Heart left ventricle (tissue), 16 donors: ENCODE data around the gene RNF4. TPM values are rescaled to one million over a fixed set of nuclear protein-coding genes. Genes with fewer than 3 reads are reported as not detected.

Experiments used
- ATAC-seq, 4 donors: fragments of 200-7000 bp; cut with Tn5 transposase; one replicate each; pipeline ENCODE4 v1.9.1; 2020 to 2022; ENCODE audit warnings: moderate library complexity in 4 of 4, mild to moderate bottlenecking in 3 of 4, moderate number of reproducible peaks in 1 of 4
- DNase-seq, 5 donors: peaks; one replicate each; pipeline ENCODE4 v3.0.0-alpha.2; 2020
- H3K27ac ChIP-seq, 12 donors: fragments of 200-600 bp; sonication (generic) in 4 of 12; one replicate each; pipeline versions ENCODE4 v1.5.0 to v1.8.0; 2016 to 2022; ENCODE audit warnings: mild to moderate bottlenecking in 2 of 12
- H3K27me3 ChIP-seq, 9 donors: fragments of 200-600 bp; sonication (generic) in 2 of 9; one replicate each; pipeline versions ENCODE4 v1.5.1 to v1.8.0; 2016 to 2022; ENCODE audit warnings: mild to moderate bottlenecking in 3 of 9
- H3K36me3 ChIP-seq, 9 donors: fragments of 200-600 bp; sonication (generic) in 2 of 9; one replicate each; pipeline versions ENCODE4 v1.5.0 to v1.8.0; 2018 to 2022; ENCODE audit warnings: mild to moderate bottlenecking in 2 of 9
- H3K4me1 ChIP-seq, 12 donors: fragments of 200-600 bp; sonication (generic) in 4 of 12; one replicate each; pipeline versions ENCODE4 v1.5.0 to v1.8.0; 2016 to 2022; ENCODE audit warnings: mild to moderate bottlenecking in 3 of 12
- H3K4me3 ChIP-seq, 12 donors: fragments of 200-600 bp; sonication (generic) in 4 of 12; one replicate each; pipeline versions ENCODE4 v1.5.0 to v1.8.0; 2017 to 2022; ENCODE audit warnings: mild to moderate bottlenecking in 9 of 12, moderate library complexity in 4 of 12
- H3K9me3 ChIP-seq, 12 donors: fragments of 200-600 bp; sonication (generic) in 4 of 12; one replicate each; pipeline versions ENCODE4 v1.5.0 to v1.8.0; 2016 to 2022; ENCODE audit warnings: mild to moderate bottlenecking in 1 of 12
- POLR2A ChIP-seq, 2 donors: fragments of 450-650 bp; IDR thresholded peaks; one replicate each; pipeline ENCODE4 v1.6.1; 2017; ENCODE audit warnings: antibody characterized with exemption in 2 of 2, mild to moderate bottlenecking in 2 of 2, moderate library complexity in 2 of 2
- WGBS, 4 donors: extraction: QIAGEN DNeasy Blood & Tissue Kit in 2 of 4; methylation state at CpG; one replicate each; pipeline versions ENCODE4 v1.1.5 to v1.1.7; 2013 to 2018; 5-methylcytosine and 5-hydroxymethylcytosine counted together
- intact Hi-C, 10 donors: fragments of 100-400 bp; cut with DNase I; formaldehyde crosslinking; loops; one replicate each; pipeline versions ENCODE4 v1.11.1 to v1.14.2; 2022
- polyA plus RNA-seq, 2 donors: library from polyadenylated mRNA; stranded (reverse); fragments of 200-250 nt; gene quantifications; one replicate each; pipeline ENCODE4 v1.2.3, GENCODE V29; 2013
- total RNA-seq, 9 donors: library from RNA; depleted of rRNA in 2 of 9; stranded (reverse); fragments of >200 nt in 2 of 9; fragmentation: NEBNext Ultra II Directional in 3 of 9; extraction: Animal tissue kit (Norgen Biotek cat#: 25700) in 3 of 9; gene quantifications; one replicate each; pipeline versions ENCODE4 v1.1.0 to v1.2.4, GENCODE V29; 2016 to 2023
- TF ChIP-seq, protein P1 (sequence below), 12 donors: fragments of 200-600 bp; sonication (generic) in 4 of 12; IDR thresholded peaks; one replicate each; pipeline versions ENCODE4 v1.5.0 to v1.8.0; 2018 to 2022; ENCODE audit warnings: antibody characterized with exemption in 12 of 12, mild to moderate bottlenecking in 5 of 12
- donor health status: ischemic (EF 13 %, LVEDD 7.1; RV severe dilation, severe dysfunction).
- donor health status: healthy with polysubstance abuse.
- donor health status: DM: no; HTN: yes; CAD: no.
- donor health status: DM: no; HTN: no; CAD: no.
- donor health status: ischemic (EF 25% LVEDD 6.9; RV normal size, moderate dysfunction).
- donor health status: ischemic (EF 25% LVEDD 5.7; RV mildly dilated, moderate dysfunction).
- donor health status: healthy.
- donor health status: DM: yes; HTN: yes; CAD: no.
- donor health status: ischemic (EF 35%, LVEDD 5.7; RV mildly dilated, moderate dysfunction).
- donor health status: nonischemic (EF 11% LVEDD 7.7; RV severe dilation, severe dysfunction).
- donor health status: DM: yes; HTN: yes; CAD: no.
- donor health status: PGD.
- donor health status: ischemic (EF 29% LVEDD 5.4; RV normal size, mild dysfunction).
- donor health status: nonischemic (EF 23%, LVEDD 6.1; RV moderate dilation, normal function).

Gene RNF4
- total and polyA plus RNA-seq, 11 donors = 10.6 to 45.7 (median 30.8) TPM

DNA sequence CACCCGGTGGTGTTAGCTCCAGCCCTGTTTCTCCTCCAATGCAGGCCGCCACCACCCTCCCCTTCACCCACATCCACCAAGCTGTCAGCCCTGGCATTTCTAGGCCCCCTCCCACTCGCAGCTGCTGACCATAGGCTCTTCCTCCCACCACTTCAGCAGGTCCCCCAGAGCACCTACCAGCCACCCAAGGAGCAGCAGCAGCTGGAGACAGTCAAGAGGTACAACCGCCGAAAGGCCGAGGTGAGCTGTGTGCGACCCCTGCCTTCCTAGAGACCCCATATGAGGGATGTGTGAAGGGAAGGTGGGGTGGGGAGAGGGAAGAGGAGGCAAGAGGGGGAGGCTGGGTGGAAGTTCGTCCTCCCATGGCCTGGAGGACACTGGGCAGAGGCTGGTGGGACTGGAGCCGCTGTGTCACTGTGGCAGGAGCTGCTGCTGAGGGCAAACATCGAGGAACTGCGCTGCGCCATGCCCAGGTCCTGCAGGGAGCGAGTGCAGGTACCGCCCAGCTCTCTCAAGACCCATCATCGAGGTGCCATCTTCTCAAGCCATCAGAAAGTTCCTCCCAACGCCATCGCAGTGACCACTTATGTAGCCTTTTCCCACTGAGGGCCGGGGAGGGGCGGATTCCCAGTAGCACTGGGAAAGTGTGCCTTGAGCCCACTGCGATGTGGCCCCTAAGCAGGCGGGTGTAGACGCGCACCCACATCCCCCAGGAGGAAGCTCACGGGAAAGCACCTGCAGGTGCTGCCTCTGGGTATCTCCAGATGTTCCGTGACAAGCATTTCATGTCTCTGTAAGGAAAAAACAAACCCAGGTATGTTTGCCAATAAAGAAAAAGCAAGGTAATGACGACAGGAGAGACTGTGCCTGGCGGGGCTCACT, 19.2 kb upstream of the RNF4 start:
- 86 to 90% (median 90%) methylated on average over 25 to 27 of the region's 27 CpGs for WGBS, 4 donors

DNA sequence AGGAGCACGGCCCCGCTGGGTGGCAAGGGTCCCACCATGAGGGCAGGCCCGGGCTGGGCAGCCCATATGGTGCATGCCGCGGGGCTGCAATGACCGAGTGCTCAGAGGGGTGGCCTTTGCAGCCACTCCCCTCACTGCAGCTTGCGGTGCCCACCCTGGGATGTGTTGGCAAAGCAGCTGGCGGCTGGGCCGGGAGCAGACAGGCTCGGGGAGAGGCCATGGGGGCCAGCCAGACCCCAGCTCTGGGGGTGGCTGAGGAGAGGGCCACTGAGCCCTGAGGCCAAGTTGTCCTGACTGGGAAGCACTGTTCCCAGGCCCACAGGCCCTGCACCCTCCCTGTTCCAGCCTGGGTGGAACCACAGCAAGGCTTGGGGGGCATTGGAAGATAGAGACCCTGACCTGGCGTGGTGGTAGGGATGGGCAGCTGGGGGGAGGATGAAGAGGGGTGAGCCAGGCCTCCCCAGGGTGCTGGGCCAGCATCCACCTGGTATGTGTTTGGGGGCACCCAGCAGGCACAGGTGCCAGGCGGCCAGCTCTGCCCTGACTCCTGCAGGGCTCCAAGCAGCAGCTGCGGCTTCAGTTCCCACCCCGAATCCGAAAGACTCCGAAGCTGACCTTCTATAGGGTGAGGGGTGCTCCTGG, 18.4 kb upstream of the RNF4 start:
- no peaks in the 10 kb centered on the region for H3K27me3 ChIP-seq
- intact Hi-C loops = no loop called here
- no peaks in the 10 kb centered on the region for H3K9me3 ChIP-seq
- ATAC-seq (no peak), DNase-seq (no peak)
- H3K4me1 ChIP-seq = no peaks in the 10 kb centered on the region
- H3K36me3 ChIP-seq = no peaks in the 10 kb centered on the region
- no peak overlapping the region for H3K27ac ChIP-seq
- no peak for TF ChIP-seq POLR2A (IDR thresholded peaks at IDR 0.05)
- TF ChIP-seq, protein P1, sequence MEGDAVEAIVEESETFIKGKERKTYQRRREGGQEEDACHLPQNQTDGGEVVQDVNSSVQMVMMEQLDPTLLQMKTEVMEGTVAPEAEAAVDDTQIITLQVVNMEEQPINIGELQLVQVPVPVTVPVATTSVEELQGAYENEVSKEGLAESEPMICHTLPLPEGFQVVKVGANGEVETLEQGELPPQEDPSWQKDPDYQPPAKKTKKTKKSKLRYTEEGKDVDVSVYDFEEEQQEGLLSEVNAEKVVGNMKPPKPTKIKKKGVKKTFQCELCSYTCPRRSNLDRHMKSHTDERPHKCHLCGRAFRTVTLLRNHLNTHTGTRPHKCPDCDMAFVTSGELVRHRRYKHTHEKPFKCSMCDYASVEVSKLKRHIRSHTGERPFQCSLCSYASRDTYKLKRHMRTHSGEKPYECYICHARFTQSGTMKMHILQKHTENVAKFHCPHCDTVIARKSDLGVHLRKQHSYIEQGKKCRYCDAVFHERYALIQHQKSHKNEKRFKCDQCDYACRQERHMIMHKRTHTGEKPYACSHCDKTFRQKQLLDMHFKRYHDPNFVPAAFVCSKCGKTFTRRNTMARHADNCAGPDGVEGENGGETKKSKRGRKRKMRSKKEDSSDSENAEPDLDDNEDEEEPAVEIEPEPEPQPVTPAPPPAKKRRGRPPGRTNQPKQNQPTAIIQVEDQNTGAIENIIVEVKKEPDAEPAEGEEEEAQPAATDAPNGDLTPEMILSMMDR (IDR thresholded peaks at IDR 0.05) = no peak
- H3K4me3 ChIP-seq = no peak overlapping the region
- 86 to 92% (median 89%) methylated on average over 9 to 16 of the region's 16 CpGs for WGBS, 4 donors

More for the DNA sequence above, 19.2 kb upstream of the RNF4 start:
- DNase-seq (no peak), ATAC-seq (no peak)
- no peak for TF ChIP-seq POLR2A (IDR thresholded peaks at IDR 0.05)
- TF ChIP-seq, protein P1 (IDR thresholded peaks at IDR 0.05) = no peak
- Histone ChIP-seq H3K9me3 (no peaks in the 10 kb centered on the region), H3K4me3 (no peak overlapping the region), H3K27me3 (no peaks in the 10 kb centered on the region), H3K27ac (no peak overlapping the region), H3K4me1 (no peaks in the 10 kb centered on the region), H3K36me3 (no peaks in the 10 kb centered on the region)
- intact Hi-C loops = loop anchor here in 2 of 10 donors (10.0 kb wide), 1 partner anchor 225 kb away; no protein-coding TSS in a partner anchor

DNA sequence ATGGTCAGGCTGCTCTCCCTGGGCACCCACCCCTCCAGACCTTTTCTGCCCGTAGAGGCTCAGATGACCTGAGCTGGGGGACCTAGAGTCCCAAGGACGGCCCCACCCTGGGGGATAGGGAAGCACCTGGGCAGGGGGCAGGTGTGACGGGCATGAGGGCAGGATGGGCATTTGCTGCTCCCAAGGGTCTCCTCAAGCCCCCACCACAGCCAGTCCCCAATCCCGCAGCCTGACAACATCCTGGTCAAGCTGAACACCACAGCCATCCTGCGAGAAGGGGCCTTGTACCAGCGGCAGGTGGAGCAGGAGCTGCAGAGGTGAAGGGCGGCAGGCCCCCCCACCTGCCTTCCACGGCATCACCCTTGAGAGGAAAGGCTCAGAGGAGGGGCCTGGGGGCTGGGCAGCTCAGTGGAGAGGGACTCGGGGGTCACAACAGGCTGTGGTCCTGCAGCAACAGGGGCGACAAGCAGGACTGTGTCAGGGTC, 17.8 kb upstream of the RNF4 start:
- Histone ChIP-seq H3K27ac (no peak overlapping the region), H3K27me3 (no peaks in the 10 kb centered on the region), H3K4me1 (no peaks in the 10 kb centered on the region), H3K9me3 (no peaks in the 10 kb centered on the region), H3K36me3 (no peaks in the 10 kb centered on the region), H3K4me3 (no peak overlapping the region)
- DNase-seq (no peak), ATAC-seq (peak in 1 of 4 donors; percentile 10)
- no peak for TF ChIP-seq POLR2A (IDR thresholded peaks at IDR 0.05)
- TF ChIP-seq, protein P1 (IDR thresholded peaks at IDR 0.05) = no peak
- intact Hi-C loops = no loop called here
- 72 to 95% (median 90%) methylated on average over 6 to 10 of the region's 10 CpGs for WGBS, 4 donors
